Measurements from ENCODE around the gene BBS12.

GRCh38 chr4:122777846-122778673 is 45.6 kb downstream of the BBS12 start:
- TF ChIP-seq CTCF (IDR thresholded peaks at IDR 0.05; ENCODE audit: insufficient read depth, low read length, poor library complexity, severe bottlenecking) (no peak), EZH2phosphoT487 (conservative IDR thresholded peaks at IDR 0.05; ENCODE audit: low read length) (no peak)

Data from SU-DHL-6 (cell line).